SKM-1 treated with dmso at 0.1 percent for 144 hours (cell line): ENCODE measurements around the gene KDM4C.
"Not testable (repeated sequence)": the region's sequence is repeated elsewhere in the genome, so short reads cannot be mapped to it uniquely, and the experiment has no call there.

Source experiments
- DNase-seq: peaks from one replicate; lab custom pipeline; 2025; ENCODE audit not compliant: unreplicated experiment; lab: John Stamatoyannopoulos, UW

Gene KDM4C

DNA sequence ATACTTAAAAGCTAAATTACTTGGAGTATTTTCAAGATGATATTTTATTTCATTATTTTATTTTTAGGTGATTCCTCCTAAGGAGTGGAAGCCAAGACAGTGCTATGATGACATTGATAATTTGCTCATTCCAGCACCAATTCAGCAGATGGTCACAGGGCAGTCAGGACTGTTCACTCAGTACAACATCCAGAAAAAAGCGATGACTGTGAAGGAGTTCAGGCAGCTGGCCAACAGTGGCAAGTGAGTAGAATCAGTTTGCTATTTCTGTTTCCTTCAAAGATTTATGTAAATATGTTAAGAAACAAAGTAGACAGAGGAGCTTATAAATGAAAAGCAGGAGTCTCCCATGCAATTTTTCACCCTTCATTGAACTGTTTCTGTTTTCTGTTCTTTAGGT lies 47.8 kb downstream of the KDM4C start:
- DNase-seq: no peak

DNA sequence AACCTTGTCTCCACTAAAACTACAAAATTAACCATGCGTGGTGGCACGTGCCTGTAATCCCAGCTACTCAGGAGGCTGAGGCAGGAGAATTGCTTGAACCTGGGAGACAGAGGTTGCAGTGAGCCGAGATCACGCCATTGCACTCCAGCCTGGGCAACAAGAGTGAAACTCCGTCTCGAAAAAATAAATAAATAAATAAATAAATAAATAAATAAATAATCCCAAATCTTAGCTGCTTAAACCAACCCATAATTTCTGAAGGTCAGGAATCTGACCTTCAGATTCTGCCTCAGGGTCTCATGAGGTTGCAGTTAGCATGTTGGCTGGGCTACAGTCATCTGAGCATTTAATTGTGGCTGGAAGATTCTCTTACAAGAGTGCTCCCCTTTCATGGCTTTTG lies 48.5 kb downstream of the KDM4C start:
- DNase-seq: not testable (repeated sequence)

GRCh38 chr9:6807669-6808068 lies 49.9 kb downstream of the KDM4C start:
- not testable (repeated sequence) for DNase-seq

GRCh38 chr9:6811436-6811835 lies 53.7 kb downstream of the KDM4C start:
- DNase-seq: no peak

- no peak for DNase-seq
Observed at GRCh38 chr9:6816581-6816980, 58.8 kb downstream of the KDM4C start.

- no peak for DNase-seq
Observed at GRCh38 chr9:6818292-6818922, 60.6 kb downstream of the KDM4C start.

DNA sequence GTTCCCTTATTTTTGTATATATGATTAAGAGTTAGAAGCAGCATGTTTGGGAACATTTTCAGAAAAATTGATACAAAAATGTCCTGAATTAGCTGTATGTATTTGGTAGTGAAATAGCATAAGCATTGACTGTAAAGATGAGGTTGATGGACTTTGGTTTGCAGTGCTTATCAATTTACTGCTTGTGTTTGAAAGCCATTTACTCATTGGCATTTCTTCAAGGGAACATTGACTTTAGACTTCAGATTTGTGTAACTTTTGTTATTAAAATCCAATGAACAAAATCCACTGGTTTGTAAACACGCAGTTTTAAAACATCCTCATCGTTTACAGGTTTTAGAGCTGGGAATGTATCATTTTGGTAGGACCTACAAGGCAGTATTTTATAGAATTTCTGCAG lies 61.3 kb downstream of the KDM4C start:
- no peak for DNase-seq

DNA sequence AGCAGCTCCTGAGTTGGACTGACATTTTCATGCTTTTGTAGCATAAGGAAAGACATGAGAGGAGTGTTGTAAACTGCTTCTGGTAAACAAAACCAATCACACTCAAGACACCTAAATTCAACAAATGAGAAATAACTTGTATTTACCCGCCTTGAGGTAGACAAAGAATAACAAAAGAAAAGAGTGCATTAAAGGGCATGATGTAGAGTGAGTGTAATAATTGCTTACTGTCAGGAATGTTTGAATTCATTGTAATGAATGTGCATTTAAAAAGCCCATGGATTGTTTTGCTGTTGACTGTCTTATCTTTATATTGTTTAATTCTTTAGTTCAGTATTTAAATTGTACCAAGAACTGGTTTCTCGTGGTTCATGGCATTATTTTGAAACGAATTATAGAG lies 61.8 kb downstream of the KDM4C start:
- no peak for DNase-seq

- DNase-seq: no peak
Observed at GRCh38 chr9:6822696-6823095, 64.9 kb downstream of the KDM4C start.

DNA sequence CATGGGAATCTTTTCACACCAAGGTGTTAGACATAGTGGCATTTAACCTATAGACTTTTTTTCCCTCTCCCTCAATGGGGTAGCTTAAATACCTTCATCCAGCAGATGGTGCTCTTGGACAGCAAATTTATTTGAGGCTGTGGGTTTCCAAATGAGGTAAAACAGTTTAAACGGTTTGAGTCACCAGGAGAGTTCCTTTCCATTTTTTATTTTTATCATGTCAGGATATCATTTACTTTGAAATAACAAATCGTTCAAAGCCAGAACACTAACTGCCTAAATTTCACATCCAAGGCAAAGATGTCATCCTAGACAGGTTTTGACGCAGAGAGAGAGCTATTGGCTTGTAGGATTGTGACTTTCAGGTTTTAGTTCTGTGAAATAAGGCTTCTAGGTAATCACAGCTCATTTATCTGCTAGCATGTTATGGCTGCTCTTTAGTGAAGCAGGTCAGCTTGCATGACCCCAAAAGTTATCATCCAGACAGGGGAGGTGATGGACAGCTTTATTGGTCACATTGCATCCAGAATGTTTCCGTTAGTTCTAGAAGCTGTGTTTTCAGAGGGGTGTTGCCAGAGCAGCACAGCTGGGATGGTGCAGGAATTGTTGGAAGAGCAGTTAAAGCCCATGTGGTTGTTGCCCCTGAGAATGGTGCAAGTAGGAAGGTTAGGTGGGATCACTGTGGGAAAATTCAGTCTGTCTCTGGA lies 69.8 kb downstream of the KDM4C start:
- DNase-seq: peak; percentile 56

DNA sequence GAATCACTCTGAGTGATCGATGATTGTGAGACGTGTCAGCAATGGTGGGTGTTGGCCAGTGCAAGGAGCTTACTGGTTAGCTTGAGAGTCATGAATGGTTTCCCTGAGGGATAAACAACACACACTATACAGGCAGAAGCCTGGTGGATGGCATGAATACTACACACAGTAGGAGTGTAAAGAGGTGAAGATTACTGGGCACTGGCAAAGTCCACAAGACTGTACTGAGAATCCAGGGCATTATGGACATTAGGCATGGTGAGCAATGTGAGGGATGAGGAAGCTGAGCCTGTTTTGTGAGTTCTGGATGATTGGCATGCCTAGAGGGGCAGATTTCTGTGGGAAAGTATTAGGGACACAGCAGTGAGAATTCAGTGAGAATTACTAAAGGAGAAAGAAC lies 71.3 kb downstream of the KDM4C start:
- no peak for DNase-seq

DNA sequence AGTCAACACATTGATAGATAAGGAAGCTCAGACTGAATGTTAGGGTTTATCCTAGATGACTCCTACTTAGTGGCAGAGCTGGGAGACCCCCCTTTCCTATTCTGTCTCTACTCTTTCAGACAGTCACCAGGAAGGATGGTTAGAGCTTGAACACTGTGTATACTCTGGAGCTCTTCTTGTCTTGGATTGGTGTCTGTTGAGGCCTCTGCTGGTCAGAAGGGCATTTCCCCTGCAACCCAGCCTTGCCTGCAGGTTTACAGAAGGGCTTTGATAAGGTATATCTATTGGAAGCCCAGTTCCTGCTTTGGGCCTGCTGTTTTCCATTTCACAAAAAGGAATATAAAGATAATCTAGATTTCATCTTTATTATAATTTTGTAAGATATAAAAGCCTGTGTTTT lies 71.8 kb downstream of the KDM4C start:
- DNase-seq: no peak

GRCh38 chr9:6833518-6834192 lies 75.9 kb downstream of the KDM4C start:
- no peak for DNase-seq

GRCh38 chr9:6834306-6834705 lies 76.5 kb downstream of the KDM4C start:
- DNase-seq: no peak

DNA sequence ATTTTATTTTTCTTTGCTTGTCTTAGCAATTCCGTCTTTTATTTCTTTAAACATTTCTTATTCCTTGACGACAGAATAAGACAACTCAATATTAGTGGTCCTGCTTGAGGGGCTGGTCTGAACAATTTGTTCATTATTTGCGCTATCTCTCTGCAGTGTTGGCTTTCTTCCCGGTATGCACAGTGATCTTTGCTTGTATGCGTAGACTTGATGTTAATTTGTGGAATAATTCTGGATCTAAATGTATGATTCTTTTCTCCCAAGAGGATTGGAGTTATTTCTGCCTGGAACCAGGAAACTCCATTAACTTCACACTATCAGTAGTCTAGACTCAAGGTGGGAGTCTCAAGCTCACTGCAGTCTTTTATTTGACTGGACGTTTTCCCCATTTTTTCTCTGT lies 80.4 kb downstream of the KDM4C start:
- no peak for DNase-seq

DNA sequence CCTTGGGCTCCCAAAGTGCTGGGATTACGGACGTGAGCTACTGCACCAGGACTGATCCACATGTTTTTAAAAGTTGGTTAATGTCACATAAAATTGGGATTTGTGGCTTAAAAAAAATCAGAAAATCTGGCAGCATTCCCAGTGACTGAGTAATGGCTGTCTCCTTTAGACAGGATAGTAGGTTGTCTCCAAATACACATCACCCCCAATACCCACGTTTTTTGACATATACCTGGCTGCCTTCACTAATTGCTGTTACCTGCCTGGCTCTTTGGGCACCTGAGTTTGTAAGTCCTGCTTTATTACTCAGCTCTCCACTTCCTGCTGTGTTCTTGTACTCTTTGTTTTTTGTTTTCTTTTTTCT lies 84.8 kb downstream of the KDM4C start:
- no peak for DNase-seq

GRCh38 chr9:6843742-6844141 lies 86.0 kb downstream of the KDM4C start:
- DNase-seq: no peak

DNA sequence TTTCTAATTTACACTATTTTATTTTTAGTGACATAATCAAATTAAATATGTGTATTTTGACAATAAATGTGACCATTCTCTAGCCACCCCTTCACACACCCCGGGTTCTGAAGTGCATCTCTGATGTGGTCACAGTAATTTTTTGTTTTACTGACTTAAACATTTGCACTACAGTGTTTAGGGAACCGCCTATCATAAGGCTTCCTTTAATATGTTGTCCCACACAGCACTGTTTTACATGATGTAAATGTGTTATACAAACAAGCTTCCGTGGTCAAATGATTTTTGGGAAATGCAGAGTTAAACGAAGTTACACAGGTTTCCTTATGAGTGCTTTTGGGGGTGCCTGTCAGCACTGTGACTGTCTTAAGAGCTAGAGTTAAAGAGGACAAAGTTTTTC lies 86.5 kb downstream of the KDM4C start:
- no peak for DNase-seq

DNA sequence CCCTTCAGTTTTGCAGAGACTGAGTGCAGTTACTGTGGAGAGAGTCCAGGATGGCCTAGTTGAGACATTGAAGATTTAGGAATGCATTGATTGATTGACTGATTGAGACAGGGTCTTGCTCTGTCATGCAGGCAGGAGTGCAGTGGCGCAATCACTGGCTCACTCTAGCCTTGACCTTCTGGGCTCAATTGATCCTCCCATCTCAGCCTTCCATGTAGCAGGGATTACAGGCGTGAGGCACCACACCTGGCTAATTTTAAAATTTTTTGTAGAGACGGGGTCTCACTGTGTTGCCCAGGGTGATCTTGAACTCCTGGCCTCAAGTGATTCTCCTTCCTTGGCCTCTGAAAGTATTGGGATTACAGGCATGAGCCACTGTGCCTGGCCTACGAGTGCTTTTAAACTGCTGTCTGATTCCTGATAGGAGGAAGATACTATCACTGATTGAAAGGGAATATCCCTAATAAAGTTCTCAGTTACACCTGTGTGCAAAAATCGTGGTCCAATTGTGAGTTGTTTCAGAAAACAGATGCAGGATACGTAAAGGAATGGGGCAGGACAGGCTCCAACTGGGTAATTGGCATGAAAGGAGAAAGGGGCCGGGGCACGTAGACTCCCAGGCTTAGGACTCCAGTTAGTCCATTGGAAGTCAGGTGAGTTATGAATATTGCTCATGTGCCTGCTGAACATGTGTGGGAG lies 87.5 kb downstream of the KDM4C start:
- DNase-seq: no peak

DNA sequence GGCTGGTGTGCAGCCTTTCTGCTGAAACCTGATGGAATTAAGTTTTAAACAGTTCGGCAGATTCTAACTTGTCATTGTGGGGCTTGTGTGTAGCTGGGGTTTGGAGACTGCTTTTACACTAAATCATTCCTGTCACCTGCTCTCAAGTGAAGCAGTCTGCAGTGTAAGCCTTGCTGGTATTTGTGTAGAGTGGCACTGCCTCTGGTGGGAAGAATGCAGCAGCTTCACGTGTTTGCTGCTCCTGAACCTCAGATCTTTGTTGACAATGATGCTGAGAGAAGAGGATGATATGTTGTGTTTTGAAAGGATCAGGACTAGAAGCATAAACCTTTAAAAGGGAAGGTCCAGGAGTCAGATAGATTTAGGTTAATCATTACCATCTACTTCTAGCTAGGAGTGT lies 88.1 kb downstream of the KDM4C start:
- no peak for DNase-seq

- DNase-seq: no peak
Observed at GRCh38 chr9:6852243-6852963, 94.6 kb downstream of the KDM4C start.
